OCI-LY3 (cell line): ENCODE measurements around the gene GSC2.

Experiments used
- H2AFZ ChIP-seq: fragments of 200-600, 300-600 bp; shearing (Covaris generic); 2 replicates; pipeline ENCODE4 v1.6.0; 2014; ENCODE audit warnings: antibody characterized with exemption, low read depth, low read length
- H3K27ac ChIP-seq: fragments of 200-600, 300-600 bp; sonication (generic); 2 replicates; pipeline ENCODE4 v1.5.1; 2014; ENCODE audit warnings: mild to moderate bottlenecking, low read length, moderate library complexity, mixed read lengths
- H3K27me3 ChIP-seq: fragments of 200-600, 300-600 bp; sonication (generic); 2 replicates; pipeline ENCODE4 v1.6.1; 2014; ENCODE audit warnings: low read depth, low read length, mixed read lengths
- H3K36me3 ChIP-seq: fragments of 200-600, 300-600 bp; sonication (generic); replicated peaks from 2 replicates; pipeline ENCODE3; 2014; ENCODE audit warnings: low read depth, low read length, mixed read lengths
- H3K4me1 ChIP-seq: fragments of 300-600, 200-600 bp; sonication (generic); 2 replicates; pipeline ENCODE4 v1.6.1; 2014; ENCODE audit warnings: low read length, mixed read lengths
- H3K4me2 ChIP-seq: fragments of 200-600, 300-600 bp; sonication (generic); 2 replicates; pipeline ENCODE4 v1.6.1; 2014; ENCODE audit warnings: low read length, mixed read lengths
- H3K4me3 ChIP-seq: fragments of 300-600, 200-600 bp; sonication (generic); 2 replicates; pipeline ENCODE4 v1.5.1; 2014; ENCODE audit warnings: antibody characterized with exemption, mild to moderate bottlenecking, low read length, moderate library complexity
- H3K79me2 ChIP-seq: fragments of 300-600, 200-600 bp; shearing (Covaris generic); 2 replicates; pipeline ENCODE4 v1.6.1; 2014; ENCODE audit warnings: mild to moderate bottlenecking, low read length, mixed read lengths
- H3K9ac ChIP-seq: fragments of 300-600, 200-600 bp; shearing (Covaris generic); 2 replicates; pipeline ENCODE4 v1.6.0; 2014; ENCODE audit warnings: mild to moderate bottlenecking, low read length, moderate library complexity
- H3K9me3 ChIP-seq: fragments of 200-600, 300-600 bp; shearing (Covaris generic); 2 replicates; pipeline ENCODE4 v1.6.1; 2014; ENCODE audit warnings: low read length, mixed read lengths; ENCODE audit not compliant: insufficient read depth
- H4K20me1 ChIP-seq: fragments of 200-600, 300-600 bp; sonication (generic); 2 replicates; pipeline ENCODE4 v1.6.1; 2016; ENCODE audit warnings: low read length, mixed read lengths; ENCODE audit not compliant: insufficient read depth
- CTCF ChIP-seq: fragments of 200-600, 300-600 bp; sonication (generic); IDR thresholded peaks from 2 replicates; pipeline ENCODE4 v1.5.1; 2014; ENCODE audit warnings: antibody characterized with exemption, low read length, low read depth
- EZH2phosphoT487 ChIP-seq: fragments of 200-600 bp; shearing (Covaris generic); IDR thresholded peaks from 2 replicates; pipeline ENCODE4 v1.6.1; 2018; ENCODE audit warnings: antibody characterized with exemption, mixed run types, low read depth

The GSC2 gene, protein sequence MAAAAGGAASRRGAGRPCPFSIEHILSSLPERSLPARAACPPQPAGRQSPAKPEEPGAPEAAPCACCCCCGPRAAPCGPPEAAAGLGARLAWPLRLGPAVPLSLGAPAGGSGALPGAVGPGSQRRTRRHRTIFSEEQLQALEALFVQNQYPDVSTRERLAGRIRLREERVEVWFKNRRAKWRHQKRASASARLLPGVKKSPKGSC

GRCh38 chr22:19149991-19150390 is at the start of gene GSC2:
TSS of gene GSC2 (minus strand) at chr22:19150292. CDS start at chr22:19150283, 9 bp downstream.
- Histone ChIP-seq H3K27ac (no peak within 1 kb of the TSS), H3K79me2 (no peaks in the 10 kb centered on the region), H3K9me3 (no peaks in the 10 kb centered on the region), H4K20me1 (no peaks in the 10 kb centered on the region), H3K4me1 (no peaks in the 10 kb centered on the region), H3K9ac (no peak within 1 kb of the TSS), H2AFZ (no peak within 1 kb of the TSS), H3K27me3 (no peaks in the 10 kb centered on the region; the same call in 1 of the 2 replicates), H3K4me2 (no peak within 1 kb of the TSS), H3K36me3 (no peaks in the 10 kb centered on the region), H3K4me3 (no peak within 1 kb of the TSS)
- no peak for TF ChIP-seq EZH2phosphoT487
- no peak for TF ChIP-seq CTCF

DNA sequence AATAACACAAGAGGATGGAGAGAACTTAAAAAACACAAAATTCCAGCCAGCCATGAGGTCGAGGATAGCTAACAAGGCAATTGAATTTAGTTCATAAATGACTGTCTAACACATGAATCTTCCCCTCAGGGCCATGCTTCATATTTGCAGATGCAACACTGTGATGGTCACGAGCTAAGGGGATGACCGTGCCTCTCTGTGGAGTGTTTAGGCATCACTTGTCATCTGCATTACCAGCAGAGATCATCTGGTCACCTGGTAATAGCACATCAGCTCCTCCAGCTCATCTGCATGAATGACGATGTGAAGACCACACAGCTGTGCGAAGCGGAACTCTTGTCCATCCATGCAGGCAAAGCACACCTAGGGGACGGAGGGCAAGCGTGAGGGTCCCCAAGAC is 49.4 kb upstream of the GSC2 start:
- no peaks in the 10 kb centered on the region for H3K9me3 ChIP-seq
- TF ChIP-seq EZH2phosphoT487 (no peak), CTCF (no peak)
- no peak overlapping the region for H3K4me2 ChIP-seq
- H3K79me2 ChIP-seq = no peaks in the 10 kb centered on the region
- no peaks in the 10 kb centered on the region for H3K36me3 ChIP-seq
- H3K4me1 ChIP-seq = no peaks in the 10 kb centered on the region
- H2AFZ ChIP-seq = no peak overlapping the region
- peaks cover 4% of the 10 kb centered on the region; the same call in 1 of the 2 replicates for H3K27me3 ChIP-seq
- no peaks in the 10 kb centered on the region for H4K20me1 ChIP-seq
- no peak overlapping the region for H3K4me3 ChIP-seq
- no peak overlapping the region for H3K9ac ChIP-seq
- no peak overlapping the region for H3K27ac ChIP-seq

- TF ChIP-seq EZH2phosphoT487 (no peak), CTCF (no peak)
- H3K27ac ChIP-seq = no peak overlapping the region
- no peak overlapping the region for H3K4me3 ChIP-seq
- no peak overlapping the region for H3K4me2 ChIP-seq
- no peak overlapping the region for H2AFZ ChIP-seq
- no peak overlapping the region for H3K9ac ChIP-seq
- no peaks in the 10 kb centered on the region for H3K27me3 ChIP-seq
- no peaks in the 10 kb centered on the region for H3K4me1 ChIP-seq
- H3K36me3 ChIP-seq = no peaks in the 10 kb centered on the region
- H3K9me3 ChIP-seq = no peaks in the 10 kb centered on the region
- no peaks in the 10 kb centered on the region for H3K79me2 ChIP-seq
- no peaks in the 10 kb centered on the region for H4K20me1 ChIP-seq
Observed at GRCh38 chr22:19197997-19198865, 48.1 kb upstream of the GSC2 start.

DNA sequence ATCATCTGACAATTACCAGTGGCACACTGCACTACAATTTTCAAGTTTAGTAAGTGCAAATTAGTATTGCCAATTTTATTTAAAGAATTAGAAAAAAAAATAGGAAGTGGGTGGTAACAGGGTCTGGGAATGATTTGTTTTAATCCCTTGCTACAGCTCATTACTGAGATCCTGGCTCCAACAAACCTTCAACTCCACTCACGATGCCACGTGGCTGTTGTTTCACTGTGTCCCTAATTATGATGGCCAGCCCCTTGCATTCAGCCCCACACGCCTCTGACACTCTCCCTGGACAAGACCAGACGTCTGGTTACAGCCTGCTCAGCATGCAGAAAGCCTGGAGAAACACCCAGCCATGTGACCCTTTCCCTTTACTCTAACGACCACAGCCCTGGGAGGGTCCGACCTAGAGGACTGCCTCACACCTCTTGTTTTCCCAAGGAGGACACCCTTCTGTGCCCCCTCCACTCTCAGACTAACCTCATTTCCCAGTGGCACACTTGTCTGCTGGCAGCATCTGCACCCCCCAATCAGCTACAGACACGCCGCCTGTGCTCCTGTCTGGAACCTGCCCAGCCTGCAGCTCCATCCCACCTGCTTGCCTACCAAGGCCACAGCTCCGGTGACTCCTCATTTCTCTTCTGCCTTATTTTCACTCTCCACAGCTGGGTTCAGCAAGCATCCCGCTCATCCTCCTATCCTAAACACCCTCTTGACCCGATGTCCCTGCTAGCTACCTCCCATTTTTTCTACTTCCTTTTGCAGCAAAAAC is 46.9 kb upstream of the GSC2 start:
- no peak overlapping the region for H3K4me3 ChIP-seq
- no peaks in the 10 kb centered on the region for H3K4me1 ChIP-seq
- no peak overlapping the region for H3K4me2 ChIP-seq
- no peak overlapping the region for H3K9ac ChIP-seq
- H3K79me2 ChIP-seq = no peaks in the 10 kb centered on the region
- no peak overlapping the region for H2AFZ ChIP-seq
- H3K36me3 ChIP-seq = no peaks in the 10 kb centered on the region
- TF ChIP-seq EZH2phosphoT487 (no peak), CTCF (no peak)
- no peaks in the 10 kb centered on the region for H3K27me3 ChIP-seq
- no peaks in the 10 kb centered on the region for H4K20me1 ChIP-seq
- no peaks in the 10 kb centered on the region for H3K9me3 ChIP-seq
- no peak overlapping the region for H3K27ac ChIP-seq
